ENCODE measurements around the gene TDRD9.
A peak's percentile ranks its signal among the peaks of the same experiment; 100 is the strongest.

Gene TDRD9

DNA sequence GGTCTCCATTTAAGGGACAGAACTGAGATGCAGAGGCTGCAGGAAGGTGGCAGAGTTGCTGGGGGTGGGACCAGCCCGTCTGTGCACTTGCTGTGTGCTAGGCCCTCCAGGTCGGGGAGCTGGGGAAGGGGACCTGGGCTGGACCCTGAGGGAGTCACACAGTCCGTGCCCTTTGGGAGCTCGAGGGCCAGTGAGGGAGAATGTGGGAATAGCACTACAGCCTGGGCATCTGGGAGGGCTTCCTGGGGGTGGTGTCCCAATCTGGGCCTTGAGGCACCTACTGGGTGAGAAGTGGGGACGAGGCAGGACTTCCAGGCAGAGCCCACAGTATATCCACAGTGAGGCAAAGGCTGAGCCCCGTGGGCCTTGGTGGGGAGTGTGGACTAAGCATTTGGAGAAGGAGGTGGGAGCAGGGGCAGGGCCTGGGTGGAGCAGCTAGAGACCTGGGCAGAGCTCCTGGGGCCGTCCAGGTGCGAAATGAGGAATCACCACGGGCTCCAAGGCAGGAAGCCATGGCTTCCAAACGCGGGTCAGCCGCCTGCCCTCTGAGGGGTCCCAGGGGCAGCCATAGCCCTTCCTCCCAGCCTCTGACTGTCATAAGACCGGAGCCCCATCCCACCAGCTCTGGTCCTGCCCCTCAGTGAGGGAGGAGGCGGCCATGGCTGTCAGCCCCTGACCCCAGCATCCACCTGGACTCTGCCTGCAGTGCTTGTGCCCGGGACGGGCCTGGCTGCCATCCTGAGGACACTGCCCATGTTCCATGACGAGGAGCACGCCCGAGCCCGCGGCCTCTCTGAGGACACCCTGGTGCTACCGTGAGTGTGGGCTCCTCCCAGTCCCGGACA is 163.9 kb downstream of the TDRD9 start:
- TF ChIP-seq FOXP2 (optimal IDR thresholded peaks at IDR 0.05; ENCODE audit: borderline replicate concordance, extremely low read depth, extremely low read length, insufficient read depth) (no peak), TAF1 (IDR thresholded peaks at IDR 0.05; ENCODE audit: borderline replicate concordance, insufficient read depth, low read length) (no peak), POLR2AphosphoS5 (IDR thresholded peaks at IDR 0.05; ENCODE audit: low read depth, low read length) (no peak), SIN3A (IDR thresholded peaks at IDR 0.05; ENCODE audit: borderline replicate concordance, insufficient read depth, low read length) (no peak)
- TF ChIP-seq, protein P1, sequence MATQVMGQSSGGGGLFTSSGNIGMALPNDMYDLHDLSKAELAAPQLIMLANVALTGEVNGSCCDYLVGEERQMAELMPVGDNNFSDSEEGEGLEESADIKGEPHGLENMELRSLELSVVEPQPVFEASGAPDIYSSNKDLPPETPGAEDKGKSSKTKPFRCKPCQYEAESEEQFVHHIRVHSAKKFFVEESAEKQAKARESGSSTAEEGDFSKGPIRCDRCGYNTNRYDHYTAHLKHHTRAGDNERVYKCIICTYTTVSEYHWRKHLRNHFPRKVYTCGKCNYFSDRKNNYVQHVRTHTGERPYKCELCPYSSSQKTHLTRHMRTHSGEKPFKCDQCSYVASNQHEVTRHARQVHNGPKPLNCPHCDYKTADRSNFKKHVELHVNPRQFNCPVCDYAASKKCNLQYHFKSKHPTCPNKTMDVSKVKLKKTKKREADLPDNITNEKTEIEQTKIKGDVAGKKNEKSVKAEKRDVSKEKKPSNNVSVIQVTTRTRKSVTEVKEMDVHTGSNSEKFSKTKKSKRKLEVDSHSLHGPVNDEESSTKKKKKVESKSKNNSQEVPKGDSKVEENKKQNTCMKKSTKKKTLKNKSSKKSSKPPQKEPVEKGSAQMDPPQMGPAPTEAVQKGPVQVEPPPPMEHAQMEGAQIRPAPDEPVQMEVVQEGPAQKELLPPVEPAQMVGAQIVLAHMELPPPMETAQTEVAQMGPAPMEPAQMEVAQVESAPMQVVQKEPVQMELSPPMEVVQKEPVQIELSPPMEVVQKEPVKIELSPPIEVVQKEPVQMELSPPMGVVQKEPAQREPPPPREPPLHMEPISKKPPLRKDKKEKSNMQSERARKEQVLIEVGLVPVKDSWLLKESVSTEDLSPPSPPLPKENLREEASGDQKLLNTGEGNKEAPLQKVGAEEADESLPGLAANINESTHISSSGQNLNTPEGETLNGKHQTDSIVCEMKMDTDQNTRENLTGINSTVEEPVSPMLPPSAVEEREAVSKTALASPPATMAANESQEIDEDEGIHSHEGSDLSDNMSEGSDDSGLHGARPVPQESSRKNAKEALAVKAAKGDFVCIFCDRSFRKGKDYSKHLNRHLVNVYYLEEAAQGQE (IDR thresholded peaks at IDR 0.05; ENCODE audit: insufficient read depth in 1 of 2, low read depth in 2 of 2, low read length in 2 of 2) = no peak

DNA sequence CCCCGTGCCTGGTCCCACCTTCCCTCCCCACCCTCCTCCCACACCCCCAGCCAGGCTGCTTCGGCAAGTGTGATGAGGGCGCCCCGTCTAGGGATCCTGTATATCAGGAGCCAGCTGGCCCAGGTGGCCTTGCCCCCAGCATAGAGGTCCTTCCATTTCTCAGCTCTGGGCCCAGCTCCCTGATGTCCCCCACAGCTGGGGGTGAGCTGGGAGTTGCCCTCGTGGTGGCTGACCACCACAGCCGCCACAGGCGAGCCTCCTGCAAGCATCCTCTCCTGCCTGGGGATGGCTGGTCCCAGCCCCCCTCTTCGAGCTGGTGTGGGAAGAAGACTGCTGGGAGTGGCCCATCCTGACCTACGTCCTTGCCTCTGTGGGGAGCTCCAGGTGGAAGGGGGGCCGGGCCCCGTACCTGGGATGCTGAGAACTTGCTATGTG is 164.7 kb downstream of the TDRD9 start:
- no peak for TF ChIP-seq SIN3A (IDR thresholded peaks at IDR 0.05; ENCODE audit: borderline replicate concordance, insufficient read depth, low read length)

DNA sequence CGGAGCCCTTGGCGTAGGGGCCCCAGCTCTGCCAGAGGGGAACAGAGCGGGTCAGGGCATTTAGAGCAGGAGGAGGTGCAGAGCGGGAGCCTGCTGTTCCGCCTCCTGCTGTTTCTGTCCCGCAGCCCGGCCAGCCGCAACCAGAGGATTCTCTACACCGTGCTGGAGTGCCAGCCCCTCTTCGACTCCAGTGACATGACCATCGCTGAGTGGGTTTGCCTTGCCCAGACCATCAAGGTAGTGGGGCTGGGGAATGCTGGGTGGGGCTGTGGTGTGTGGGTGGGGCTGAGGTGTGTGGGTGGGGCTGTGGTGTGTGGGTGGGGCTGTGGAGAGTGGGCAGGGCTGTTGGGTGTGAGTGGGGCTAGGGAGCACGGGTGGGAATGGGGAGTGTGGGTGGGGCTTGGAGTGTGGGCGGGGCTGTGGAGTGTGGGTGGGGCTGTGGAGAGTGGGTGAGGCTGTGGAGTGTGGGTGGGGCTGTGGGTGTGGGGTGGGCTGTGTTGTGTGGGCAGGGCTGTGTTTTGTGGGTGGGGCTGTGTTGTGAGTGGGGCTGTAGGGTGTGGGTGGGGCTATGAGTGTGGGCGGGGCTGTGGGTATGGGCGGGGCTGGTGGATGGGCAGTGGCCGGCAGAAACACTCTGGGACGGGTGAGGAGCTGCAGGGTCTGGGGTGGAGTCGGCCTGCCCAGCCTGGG is 165.3 kb downstream of the TDRD9 start:
- TF ChIP-seq, protein P1 (IDR thresholded peaks at IDR 0.05; ENCODE audit: insufficient read depth in 1 of 2, low read depth in 2 of 2, low read length in 2 of 2) = no peak
- TF ChIP-seq FOXP2 (optimal IDR thresholded peaks at IDR 0.05; ENCODE audit: borderline replicate concordance, extremely low read depth, extremely low read length, insufficient read depth) (no peak), SIN3A (IDR thresholded peaks at IDR 0.05; ENCODE audit: borderline replicate concordance, insufficient read depth, low read length) (no peak), TAF1 (IDR thresholded peaks at IDR 0.05; ENCODE audit: borderline replicate concordance, insufficient read depth, low read length) (no peak), POLR2AphosphoS5 (IDR thresholded peaks at IDR 0.05; ENCODE audit: low read depth, low read length) (no peak)

DNA sequence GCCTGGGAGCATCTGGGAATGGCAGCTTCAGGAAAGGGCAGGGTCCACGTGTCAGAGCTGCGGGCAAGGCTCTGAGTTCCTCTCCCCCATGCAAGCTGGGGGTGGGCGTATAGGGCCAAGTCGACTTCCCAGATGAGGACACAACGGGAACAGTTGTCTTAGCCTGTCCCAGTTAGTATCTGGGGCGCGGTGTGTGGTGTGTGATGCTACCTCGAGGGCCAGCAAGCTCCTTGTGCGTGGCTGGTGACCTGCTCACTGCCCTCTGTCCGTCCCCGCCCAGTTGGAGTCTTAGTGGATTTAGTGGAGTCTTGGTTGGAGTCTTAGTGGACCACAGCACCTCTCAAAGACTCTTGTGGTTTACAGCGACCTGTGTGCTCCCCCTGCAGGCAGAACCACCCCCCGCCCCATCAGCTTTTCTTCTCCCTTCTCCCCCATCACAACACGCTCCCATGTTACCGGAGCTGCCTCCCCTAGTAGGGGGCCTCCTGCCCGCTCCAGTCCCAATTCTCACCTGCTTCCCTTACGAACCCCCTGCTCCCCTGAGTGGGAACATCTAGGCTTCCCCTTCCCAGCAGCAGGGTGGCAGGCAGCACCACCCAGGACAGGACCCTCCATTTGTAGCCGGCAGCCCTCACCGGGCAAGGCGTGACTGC is 165.9 kb downstream of the TDRD9 start:
- no peak for TF ChIP-seq FOXP2 (optimal IDR thresholded peaks at IDR 0.05; ENCODE audit: borderline replicate concordance, extremely low read depth, extremely low read length, insufficient read depth)
- TF ChIP-seq SIN3A (IDR thresholded peaks at IDR 0.05; ENCODE audit: borderline replicate concordance, insufficient read depth, low read length) = no peak
- no peak for TF ChIP-seq POLR2AphosphoS5 (IDR thresholded peaks at IDR 0.05; ENCODE audit: low read depth, low read length)
- TF ChIP-seq, protein P1 (IDR thresholded peaks at IDR 0.05; ENCODE audit: insufficient read depth in 1 of 2, low read depth in 2 of 2, low read length in 2 of 2) = no peak
- no peak for TF ChIP-seq TAF1 (IDR thresholded peaks at IDR 0.05; ENCODE audit: borderline replicate concordance, insufficient read depth, low read length)

DNA sequence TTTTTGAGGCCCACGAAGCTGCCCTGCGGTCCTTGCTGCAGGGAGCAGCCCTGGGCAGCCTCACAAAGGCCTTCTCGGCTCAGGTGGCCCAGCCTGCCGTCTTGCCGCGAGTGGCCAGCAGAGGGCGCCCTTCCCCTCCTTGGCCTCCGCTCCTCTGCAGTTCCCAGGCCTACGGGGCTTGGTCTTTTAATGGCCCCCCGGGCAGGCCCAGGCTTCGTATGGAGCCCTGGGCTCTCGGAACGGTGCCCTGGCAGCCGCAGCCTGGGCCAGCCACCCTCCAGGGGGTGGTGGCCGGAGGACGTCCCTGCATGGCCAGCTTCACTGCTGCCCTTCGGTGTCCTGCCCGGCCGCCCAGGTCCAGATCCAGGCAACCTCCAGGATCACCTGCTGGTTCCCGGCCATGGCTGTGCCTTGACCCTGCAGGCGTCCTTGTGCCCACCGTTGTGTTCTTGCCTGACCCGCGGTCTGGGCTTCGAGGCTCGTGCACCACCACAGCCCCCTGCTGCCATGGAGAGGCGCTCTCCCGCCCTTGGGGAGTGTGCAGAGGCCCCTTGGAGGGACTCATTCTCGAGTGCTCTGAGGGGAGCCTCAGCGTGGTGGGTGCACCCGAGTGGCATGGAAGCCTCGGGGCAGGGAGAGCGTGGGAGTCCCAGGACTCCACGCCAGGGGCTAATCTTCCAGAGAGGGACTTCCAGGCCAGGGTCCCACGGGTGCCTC is 166.6 kb downstream of the TDRD9 start:
- TF ChIP-seq FOXP2 (optimal IDR thresholded peaks at IDR 0.05; ENCODE audit: borderline replicate concordance, extremely low read depth, extremely low read length, insufficient read depth) (peak; percentile 56), SIN3A (IDR thresholded peaks at IDR 0.05; ENCODE audit: borderline replicate concordance, insufficient read depth, low read length) (no peak)
